GM12891 (cell line): ENCODE results near the gene PSMB4. TPM values are rescaled to one million over a fixed set of nuclear protein-coding genes. Genes with fewer than 3 reads are reported as not detected.
"Not testable (repeated sequence)": the region's sequence is repeated elsewhere in the genome, so short reads cannot be mapped to it uniquely, and the experiment has no call there.

Experiments
- DNase-seq: peaks from one replicate; pipeline ENCODE4 v3.0.0; 2011; ENCODE audit warnings: low spot score; ENCODE audit not compliant: insufficient read length
- FAIRE-seq: peaks from 2 replicates; lab custom pipeline; 2011; peaks lifted over from hg19 to GRCh38; lab: Jason Lieb, UNC
- PAX5 ChIP-seq: IDR thresholded peaks from 2 replicates; pipeline ENCODE4 v1.6.1; 2011; ENCODE audit warnings: low read length, moderate library complexity, mild to moderate bottlenecking; ENCODE audit not compliant: insufficient read depth, severe bottlenecking
- POLR2A ChIP-seq: IDR thresholded peaks from 2 replicates; pipeline ENCODE4 v1.6.1; 2011; ENCODE audit warnings: low read depth, low read length, control low read depth
- POLR2AphosphoS5 ChIP-seq: IDR thresholded peaks from 2 replicates; pipeline ENCODE4 v1.6.1; 2011; ENCODE audit warnings: low read depth, low read length, control low read depth
- POU2F2 ChIP-seq: IDR thresholded peaks from 2 replicates; pipeline ENCODE4 v1.6.1; 2011; ENCODE audit warnings: low read depth, mild to moderate bottlenecking, control low read depth, low read length, moderate library complexity
- SPI1 ChIP-seq: IDR thresholded peaks from 2 replicates; pipeline ENCODE4 v1.6.1; 2011; ENCODE audit warnings: low read depth, low read length, control low read depth
- TAF1 ChIP-seq: IDR thresholded peaks from 2 replicates; pipeline ENCODE4 v1.6.1; 2011; ENCODE audit warnings: low read depth, low read length, control low read depth
- polyA plus RNA-seq: library from polyadenylated mRNA; unstranded; fragments of >200 nt; gene quantifications from one replicate; pipeline ENCODE4 v1.2.1, GENCODE V29; 2012; ENCODE audit warnings: low read depth, missing spikeins, inconsistent platforms; ENCODE audit not compliant: missing spikeins

The PSMB4 gene
- polyA plus RNA-seq, result 395 TPM

DNA sequence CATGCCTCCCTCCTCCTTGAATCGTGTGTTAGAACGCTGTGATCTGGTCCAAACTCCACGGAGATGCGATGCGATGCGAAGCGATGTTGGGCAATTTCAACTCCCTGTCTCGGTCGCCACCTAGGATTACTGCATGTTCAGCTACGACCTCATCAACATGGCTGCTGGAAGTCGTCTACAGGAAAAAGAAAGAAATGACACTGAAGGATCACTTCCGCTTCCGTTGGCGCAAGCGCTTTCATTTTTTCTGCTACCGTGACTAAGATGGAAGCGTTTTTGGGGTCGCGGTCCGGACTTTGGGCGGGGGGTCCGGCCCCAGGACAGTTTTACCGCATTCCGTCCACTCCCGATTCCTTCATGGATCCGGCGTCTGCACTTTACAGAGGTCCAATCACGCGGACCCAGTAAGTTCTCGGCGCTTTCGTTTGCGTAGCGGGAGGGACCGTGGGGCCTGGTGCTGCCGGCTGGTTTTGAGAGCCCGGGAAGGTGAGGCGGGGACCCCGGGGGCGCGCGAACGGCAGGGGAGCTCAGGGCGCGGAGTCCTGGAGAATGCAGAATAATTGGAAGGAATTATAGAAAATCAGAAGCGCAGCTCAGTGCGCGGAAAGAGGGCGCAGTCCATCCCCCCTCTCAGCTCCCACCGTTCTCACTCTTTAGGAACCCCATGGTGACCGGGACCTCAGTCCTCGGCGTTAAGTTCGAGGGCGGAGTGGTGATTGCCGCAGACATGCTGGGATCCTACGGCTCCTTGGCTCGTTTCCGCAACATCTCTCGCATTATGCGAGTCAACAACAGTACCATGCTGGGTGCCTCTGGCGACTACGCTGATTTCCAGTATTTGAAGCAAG is at the start of gene PSMB4:
PSMB4 (plus strand) TSS at position 250 of the 848 bp plus-strand sequence; CDS start at position 265, 15 bp downstream.
- peak; percentile 97 for FAIRE-seq
- peak; percentile 66 for DNase-seq
- TF ChIP-seq POU2F2 (peak; percentile 67; the same call in 1 of the 2 replicates), POLR2AphosphoS5 (peak; percentile 96), TAF1 (peak; percentile 95), SPI1 (peak; percentile 65), POLR2A (peak; percentile 89), PAX5 (no peak)

DNA sequence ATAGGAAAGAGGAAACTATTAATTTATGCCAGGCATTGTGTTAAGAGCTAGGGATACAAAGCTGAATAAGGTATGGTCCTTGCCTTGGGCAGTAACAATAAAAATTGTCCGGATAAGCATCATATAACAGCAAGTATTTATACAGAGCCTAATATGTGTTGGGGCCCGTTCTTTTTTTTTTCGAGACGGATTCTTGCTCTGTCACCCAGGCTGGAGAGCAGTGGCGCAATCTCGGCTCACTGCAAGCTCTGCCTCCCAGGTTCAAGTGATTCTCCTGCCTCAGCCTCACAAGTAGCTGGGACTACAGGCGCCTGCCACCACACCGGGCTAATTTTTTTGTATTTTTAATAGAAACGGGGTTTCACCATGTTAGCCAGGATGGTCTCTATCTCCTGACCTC is 49.0 kb upstream of the PSMB4 start:
- not testable (repeated sequence) for DNase-seq, FAIRE-seq

DNA sequence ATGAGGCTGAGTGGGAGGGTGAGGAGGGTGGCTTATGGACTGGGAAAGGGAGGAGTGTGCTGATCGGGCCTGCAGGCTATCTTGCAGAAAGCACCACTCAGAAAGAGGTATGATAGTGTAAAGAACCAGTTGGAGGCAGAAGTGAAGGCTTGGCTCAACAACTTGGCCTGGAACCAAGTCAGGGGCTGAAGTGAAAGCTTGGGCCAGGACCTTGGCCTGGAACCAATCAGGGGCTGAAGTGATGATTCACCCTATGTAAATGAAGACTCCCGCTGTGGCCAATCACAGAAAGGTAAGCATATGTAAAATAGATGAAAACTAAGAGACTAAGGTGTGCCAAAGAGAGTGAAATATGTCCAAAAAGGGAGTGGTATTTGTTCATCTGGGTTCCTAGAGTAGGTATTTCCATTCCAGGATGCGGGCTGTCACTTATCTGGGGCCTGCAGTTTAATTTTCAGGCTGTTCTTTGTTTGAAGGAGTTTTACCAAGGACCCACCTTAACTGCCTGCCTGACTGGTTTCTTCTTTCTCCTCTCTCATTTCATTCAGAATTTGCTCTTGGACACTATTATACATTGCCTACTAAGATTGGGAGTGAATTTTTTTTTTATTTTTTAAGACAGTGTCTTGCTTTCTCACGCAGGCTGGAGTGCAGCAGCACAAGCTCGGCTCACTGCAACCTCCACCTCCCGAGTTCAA is 47.2 kb upstream of the PSMB4 start:
- FAIRE-seq, result no peak
- no peak for TF ChIP-seq SPI1
- no peak for DNase-seq

DNA sequence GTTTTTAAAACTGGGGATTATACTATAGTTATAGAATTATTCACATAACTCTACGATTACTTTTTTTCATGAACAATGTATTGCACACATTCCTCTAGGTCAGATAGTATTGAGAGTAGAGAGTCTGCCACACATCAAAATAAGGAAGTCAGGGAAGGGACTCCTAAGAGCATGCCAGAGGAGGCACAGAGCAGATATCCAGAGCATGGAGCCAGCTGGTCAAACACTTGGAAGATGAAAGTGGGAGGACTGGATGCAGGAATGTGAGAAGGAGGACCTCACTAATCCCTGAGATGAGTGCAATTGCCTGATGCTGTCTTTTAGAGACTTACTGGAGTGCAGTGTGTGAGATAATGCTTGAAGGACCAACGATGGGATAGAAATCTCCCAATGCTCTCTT is 42.7 kb upstream of the PSMB4 start:
- no peak for DNase-seq
- TF ChIP-seq SPI1 (peak; percentile 43; the same call in 1 of the 2 replicates), PAX5 (no peak), TAF1 (no peak)
- no peak for FAIRE-seq

DNA sequence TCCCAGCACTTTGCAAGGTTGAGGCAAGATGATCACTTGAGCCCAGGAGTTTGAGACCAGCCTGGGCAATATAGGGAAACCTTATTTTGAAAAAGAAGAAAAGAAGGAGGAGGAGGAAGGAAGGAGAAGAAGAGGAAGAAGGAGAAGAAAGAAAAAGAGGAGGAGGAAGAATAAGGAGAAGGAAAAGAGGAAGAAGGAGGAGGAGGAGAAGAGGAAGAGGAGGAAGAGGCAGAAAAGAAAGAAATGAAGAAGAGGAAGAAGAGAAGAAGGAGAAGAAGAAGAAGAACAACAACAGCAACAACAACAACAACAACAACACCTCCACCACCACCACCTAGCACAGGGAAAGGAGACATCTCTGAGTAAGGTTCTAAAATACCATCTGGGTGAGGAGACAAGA is 37.5 kb upstream of the PSMB4 start:
- no peak for TF ChIP-seq POU2F2
- TF ChIP-seq TAF1, result no peak
- no peak for TF ChIP-seq POLR2AphosphoS5
- TF ChIP-seq PAX5, result no peak
- no peak for TF ChIP-seq SPI1
- TF ChIP-seq POLR2A, result no peak
- FAIRE-seq (no peak), DNase-seq (no peak)

DNA sequence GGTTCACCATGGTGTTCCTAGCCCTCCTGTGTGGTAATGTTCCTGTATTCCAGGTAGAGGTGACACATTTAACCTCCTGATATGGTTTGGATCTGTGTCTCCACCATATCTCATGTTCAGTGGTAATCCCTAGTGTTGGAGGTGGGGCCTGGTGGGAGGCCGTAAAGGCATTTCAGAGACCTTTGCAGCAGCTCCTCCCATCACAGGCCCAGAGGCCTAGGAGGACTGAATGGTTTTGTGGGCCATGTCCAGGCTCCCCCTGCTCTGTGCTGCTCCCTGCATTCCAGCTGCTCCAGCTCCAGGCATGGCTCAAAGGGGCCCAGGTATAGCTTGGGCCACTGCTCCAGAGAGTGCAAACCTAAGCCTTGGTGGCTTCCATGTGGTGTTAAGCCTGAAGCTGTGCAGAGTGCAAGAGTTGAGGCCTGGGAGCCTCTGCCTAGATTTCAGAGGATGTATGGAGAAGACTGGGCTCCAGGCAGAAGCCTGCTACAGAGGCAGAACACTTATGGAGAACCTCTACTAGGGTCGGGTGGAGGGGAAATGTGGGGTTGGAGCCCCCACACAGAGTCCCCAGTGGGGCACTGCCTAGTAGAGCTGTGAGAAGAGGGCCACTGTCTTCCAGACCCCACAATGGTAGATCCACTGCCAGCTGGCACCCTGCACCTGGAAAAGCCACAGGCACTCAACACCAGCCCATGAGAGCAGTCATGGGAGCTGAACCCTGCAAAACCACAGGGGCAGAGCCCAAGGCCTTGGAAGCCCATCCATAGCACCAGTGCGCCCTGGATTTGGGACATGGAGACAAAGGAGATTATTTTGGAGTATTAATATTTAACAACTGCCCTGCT is 36.8 kb upstream of the PSMB4 start:
- FAIRE-seq, result no peak
- DNase-seq, result no peak
- no peak for TF ChIP-seq POU2F2
- TF ChIP-seq POLR2A, result no peak
- TF ChIP-seq POLR2AphosphoS5, result no peak
- TF ChIP-seq PAX5, result no peak
- no peak for TF ChIP-seq SPI1
- no peak for TF ChIP-seq TAF1

DNA sequence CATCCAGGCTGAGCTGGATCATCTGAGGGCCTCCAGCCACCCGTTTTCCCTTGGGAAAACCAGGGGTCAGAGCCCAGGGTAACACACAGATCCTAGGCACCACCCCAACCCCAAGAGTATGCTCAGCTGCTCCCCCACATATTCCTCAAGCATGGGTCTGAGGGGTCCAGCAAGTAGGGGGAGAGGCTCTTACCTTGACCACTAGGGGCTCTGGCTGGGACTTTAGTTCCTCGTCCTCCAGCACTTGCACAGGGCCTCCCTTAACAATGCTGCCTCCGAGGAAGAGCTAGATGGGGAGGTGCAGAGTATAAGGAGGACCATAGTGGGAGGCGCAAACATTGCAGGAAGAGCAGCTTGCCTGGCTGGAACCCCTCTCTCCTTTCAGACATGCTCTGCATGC is 34.4 kb upstream of the PSMB4 start:
- TF ChIP-seq POLR2AphosphoS5, result no peak
- no peak for TF ChIP-seq SPI1
- no peak for TF ChIP-seq POU2F2
- no peak for TF ChIP-seq TAF1
- no peak for TF ChIP-seq PAX5
- TF ChIP-seq POLR2A, result no peak
- FAIRE-seq, result no peak
- no peak for DNase-seq

DNA sequence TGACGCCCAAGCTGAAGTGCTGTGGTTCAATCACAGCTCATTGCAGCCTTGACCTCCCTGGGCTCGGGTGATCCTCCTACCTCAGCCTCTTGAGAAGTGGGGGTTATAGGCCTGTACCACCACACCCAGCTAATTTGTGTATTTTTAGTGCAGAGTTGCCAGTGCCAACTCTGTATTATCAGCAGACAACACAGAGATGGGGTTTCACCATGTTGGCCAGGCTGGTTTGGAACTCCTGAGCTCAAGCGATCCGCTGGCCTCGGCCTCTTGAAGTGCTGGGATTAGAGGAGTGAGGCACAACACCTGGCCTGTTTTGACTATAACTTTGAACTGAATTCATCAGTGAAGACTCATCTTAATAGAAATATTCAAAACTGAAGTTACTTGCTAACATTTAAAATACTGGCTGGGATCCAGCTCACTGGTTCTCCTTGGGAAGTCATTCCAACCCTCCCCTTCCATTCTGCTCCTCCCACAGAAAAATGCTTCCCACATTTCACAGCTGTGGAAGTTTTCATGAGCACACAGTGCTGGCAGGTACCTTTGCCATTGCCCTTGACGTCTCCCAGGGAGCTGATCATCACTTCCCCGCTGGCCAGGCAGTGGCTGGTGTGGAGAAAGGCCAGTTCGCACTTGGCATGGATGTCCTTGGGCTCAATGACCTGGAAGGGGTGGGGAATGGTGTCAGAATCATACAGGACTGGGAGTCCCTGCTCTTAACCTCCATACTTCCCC is 31.5 kb upstream of the PSMB4 start:
- TF ChIP-seq PAX5, result no peak
- no peak for TF ChIP-seq POLR2A
- TF ChIP-seq SPI1, result no peak
- no peak for TF ChIP-seq TAF1
- TF ChIP-seq POLR2AphosphoS5, result no peak
- TF ChIP-seq POU2F2, result no peak
- no peak for FAIRE-seq
- DNase-seq, result no peak

DNA sequence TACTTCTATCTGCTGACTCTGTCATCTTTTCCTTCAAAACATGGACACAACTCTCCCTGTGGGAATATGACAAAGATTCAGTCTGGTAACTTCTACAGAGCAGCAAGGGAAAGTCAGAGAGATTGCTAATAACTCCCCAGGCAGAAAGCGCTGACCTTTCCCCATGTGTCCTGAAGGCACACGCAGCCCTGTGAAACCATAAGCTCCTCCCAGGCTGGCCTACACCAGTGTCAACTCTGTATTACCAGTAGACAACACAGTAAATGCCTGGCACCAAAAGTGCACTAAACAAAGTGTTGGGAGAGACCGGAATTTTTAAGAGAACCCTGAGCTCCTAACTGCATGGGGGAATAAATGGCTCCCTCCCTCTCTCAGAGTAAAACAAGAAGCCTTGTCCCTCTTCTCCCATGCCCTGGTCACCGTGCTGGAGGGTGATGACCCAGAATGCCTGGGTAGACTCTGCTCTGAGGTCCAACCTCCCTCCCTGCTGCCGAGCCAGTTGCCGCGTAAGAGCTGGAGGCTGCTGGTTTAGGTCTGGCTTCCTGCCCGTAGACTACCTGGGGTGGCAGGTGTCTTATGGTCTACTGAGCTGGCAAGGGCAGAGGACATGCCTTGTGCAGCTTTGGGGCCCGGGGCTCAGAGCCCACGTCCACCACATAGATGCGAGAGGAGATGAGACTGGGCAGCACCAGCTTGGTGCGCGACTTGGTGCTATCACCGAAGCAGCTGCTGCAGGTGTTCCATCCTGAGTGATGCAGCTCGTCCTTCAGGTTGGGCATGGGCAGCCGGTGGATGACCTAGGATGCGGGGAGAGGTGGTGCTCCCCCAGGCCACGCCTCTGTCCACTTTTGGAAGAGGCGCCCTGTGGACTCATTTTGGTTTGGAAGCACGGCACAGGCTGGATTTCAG is 30.7 kb upstream of the PSMB4 start:
- TF ChIP-seq TAF1 (no peak), POU2F2 (no peak), PAX5 (no peak), POLR2AphosphoS5 (no peak), POLR2A (no peak), SPI1 (no peak)
- no peak for FAIRE-seq
- DNase-seq, result no peak
